HepG2 (cell line): ENCODE results near the gene SDC4. TPM values are rescaled to one million over a fixed set of nuclear protein-coding genes. Genes with fewer than 3 reads are reported as not detected.

ENCODE experiments used
- HMGXB3 ChIP-seq: sonication (generic); formaldehyde crosslinking; IDR thresholded peaks from 2 replicates; pipeline ENCODE4 v1.4.0; 2020; ENCODE audit warnings: missing genetic modification reagents, borderline replicate concordance
- HNF1A ChIP-seq, 2 experiments: sonication (generic) in 1 of 2; formaldehyde crosslinking in 1 of 2; IDR thresholded peaks; 2 replicates each; pipeline versions ENCODE4 v1.4.0 to v1.6.1; 2016 to 2020; ENCODE audit warnings: borderline replicate concordance in 1 of 2, low read depth in 1 of 2, mild to moderate bottlenecking in 1 of 2, missing genetic modification reagents in 1 of 2
- HOXD1 ChIP-seq: sonication (generic); formaldehyde crosslinking; IDR thresholded peaks from 2 replicates; pipeline ENCODE4 v1.5.0; 2020; ENCODE audit warnings: missing genetic modification reagents
- MIER3 ChIP-seq: IDR thresholded peaks from 2 replicates; pipeline ENCODE4 v1.6.1; 2016; ENCODE audit warnings: missing compliant biosample characterization, borderline replicate concordance
- MTF2 ChIP-seq: sonication (generic); formaldehyde crosslinking; IDR thresholded peaks from 2 replicates; pipeline ENCODE4 v1.5.0; 2020; ENCODE audit warnings: missing genetic modification reagents, borderline replicate concordance
- SAP130 ChIP-seq: IDR thresholded peaks from 2 replicates; pipeline ENCODE4 v1.6.1; 2016; ENCODE audit warnings: low read depth
- SKI ChIP-seq: fragments of 450-650 bp; IDR thresholded peaks from one replicate; pipeline ENCODE4 v1.6.1; 2018; ENCODE audit warnings: mild to moderate bottlenecking; ENCODE audit not compliant: partially characterized antibody
- SMARCE1 ChIP-seq: fragments of 450-650 bp; IDR thresholded peaks from 2 replicates; pipeline ENCODE4 v1.6.1; 2017; ENCODE audit warnings: borderline replicate concordance
- SMC3 ChIP-seq: IDR thresholded peaks from 2 replicates; pipeline ENCODE4 v1.6.1; 2011; ENCODE audit warnings: low read length, improper control_type of control experiment
- ZBTB7A ChIP-seq: sonication (generic); formaldehyde crosslinking; IDR thresholded peaks from 2 replicates; pipeline ENCODE4 v1.8.0; 2022; ENCODE audit warnings: mild to moderate bottlenecking, missing genetic modification reagents
- ZNF121 ChIP-seq: sonication (generic); formaldehyde crosslinking; IDR thresholded peaks from 2 replicates; pipeline ENCODE4 v1.5.0; 2020; ENCODE audit warnings: mild to moderate bottlenecking, missing genetic modification reagents
- polyA plus RNA-seq, 8 experiments: library from polyadenylated mRNA; depleted of rRNA in 3 of 8; stranded (reverse) in 7 of 8; unstranded in 1 of 8; fragments of >200 nt; fragmentation: Illumina TruSeq in 4 of 8; extraction: Trizol in 4 of 8; gene quantifications; 2 replicates each; pipeline versions ENCODE4 v1.2.1 to v1.2.3, GENCODE V29; 2011 to 2016; ENCODE audit warnings: low read depth in 4 of 8, missing spikeins in 1 of 8, mixed read lengths in 1 of 8; ENCODE audit not compliant: insufficient read depth in 1 of 8
- total RNA-seq, 5 experiments: library from RNA; depleted of rRNA; stranded (reverse); fragments of >200 nt; fragmentation: Illumina TruSeq; extraction: Trizol; gene quantifications; 2 replicates each; pipeline ENCODE4 v1.2.3, GENCODE V29; 2016; ENCODE audit warnings: low read depth in 1 of 5
- TF ChIP-seq, protein P1 (sequence below): fragments of 450-650 bp; IDR thresholded peaks from 2 replicates; pipeline ENCODE4 v1.6.1; 2016
- TF ChIP-seq, protein P2 (sequence below): sonication (generic); formaldehyde crosslinking; IDR thresholded peaks from 2 replicates; pipeline ENCODE4 v1.8.0; 2022; ENCODE audit warnings: missing genetic modification reagents, low read depth, mild to moderate bottlenecking, borderline replicate concordance
- TF ChIP-seq, protein P3 (sequence below): sonication (generic); formaldehyde crosslinking; IDR thresholded peaks from 2 replicates; pipeline ENCODE4 v1.4.0; 2020; ENCODE audit warnings: missing genetic modification reagents
- TF ChIP-seq, protein P4 (sequence below): sonication (generic); formaldehyde crosslinking; IDR thresholded peaks from 2 replicates; pipeline ENCODE4 v1.4.0; 2020; ENCODE audit warnings: missing genetic modification reagents, low read depth, mild to moderate bottlenecking, borderline replicate concordance

SDC4 gene
- total and polyA plus RNA-seq, 2 of the 13 experiments (the other 11 are each of a cell fraction or from before 2014, with no cell fraction given), result 49.0 to 65.1 TPM

GRCh38 chr20:45311589-45312211 is 36.5 kb downstream of the SDC4 start (continued):
- no peak for TF ChIP-seq HNF1A (IDR thresholded peaks at IDR 0.05; ENCODE audit: low read depth)
- no peak for TF ChIP-seq HNF1A (CRISPR knock-in tag; IDR thresholded peaks at IDR 0.05; ENCODE audit: borderline replicate concordance)
- TF ChIP-seq MTF2 (CRISPR knock-in tag), result no peak
- TF ChIP-seq, protein P1, sequence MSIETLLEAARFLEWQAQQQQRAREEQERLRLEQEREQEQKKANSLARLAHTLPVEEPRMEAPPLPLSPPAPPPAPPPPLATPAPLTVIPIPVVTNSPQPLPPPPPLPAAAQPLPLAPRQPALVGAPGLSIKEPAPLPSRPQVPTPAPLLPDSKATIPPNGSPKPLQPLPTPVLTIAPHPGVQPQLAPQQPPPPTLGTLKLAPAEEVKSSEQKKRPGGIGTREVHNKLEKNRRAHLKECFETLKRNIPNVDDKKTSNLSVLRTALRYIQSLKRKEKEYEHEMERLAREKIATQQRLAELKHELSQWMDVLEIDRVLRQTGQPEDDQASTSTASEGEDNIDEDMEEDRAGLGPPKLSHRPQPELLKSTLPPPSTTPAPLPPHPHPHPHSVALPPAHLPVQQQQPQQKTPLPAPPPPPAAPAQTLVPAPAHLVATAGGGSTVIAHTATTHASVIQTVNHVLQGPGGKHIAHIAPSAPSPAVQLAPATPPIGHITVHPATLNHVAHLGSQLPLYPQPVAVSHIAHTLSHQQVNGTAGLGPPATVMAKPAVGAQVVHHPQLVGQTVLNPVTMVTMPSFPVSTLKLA, result no peak
- TF ChIP-seq, protein P2, sequence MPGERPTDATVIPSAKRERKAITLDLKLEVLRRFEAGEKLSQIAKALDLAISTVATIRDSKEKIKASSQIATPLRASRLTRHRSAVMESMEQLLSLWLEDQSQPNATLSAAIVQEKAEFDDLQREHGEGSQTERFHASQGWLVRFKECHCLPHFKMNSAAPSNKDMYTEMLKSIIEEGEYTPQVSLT (CRISPR knock-in tag), result no peak
- 0 out of 2 replicates have a peak, but pooled peaks have one; percentile 33 for TF ChIP-seq HOXD1 (CRISPR knock-in tag)
- TF ChIP-seq ZBTB7A (CRISPR knock-in tag), result no peak
- TF ChIP-seq HMGXB3 (CRISPR knock-in tag), result no peak
- no peak for TF ChIP-seq SAP130 (CRISPR knock-in tag)
- peak; percentile 18; the same call in 1 of the 2 replicates for TF ChIP-seq SMC3
- TF ChIP-seq, protein P3, sequence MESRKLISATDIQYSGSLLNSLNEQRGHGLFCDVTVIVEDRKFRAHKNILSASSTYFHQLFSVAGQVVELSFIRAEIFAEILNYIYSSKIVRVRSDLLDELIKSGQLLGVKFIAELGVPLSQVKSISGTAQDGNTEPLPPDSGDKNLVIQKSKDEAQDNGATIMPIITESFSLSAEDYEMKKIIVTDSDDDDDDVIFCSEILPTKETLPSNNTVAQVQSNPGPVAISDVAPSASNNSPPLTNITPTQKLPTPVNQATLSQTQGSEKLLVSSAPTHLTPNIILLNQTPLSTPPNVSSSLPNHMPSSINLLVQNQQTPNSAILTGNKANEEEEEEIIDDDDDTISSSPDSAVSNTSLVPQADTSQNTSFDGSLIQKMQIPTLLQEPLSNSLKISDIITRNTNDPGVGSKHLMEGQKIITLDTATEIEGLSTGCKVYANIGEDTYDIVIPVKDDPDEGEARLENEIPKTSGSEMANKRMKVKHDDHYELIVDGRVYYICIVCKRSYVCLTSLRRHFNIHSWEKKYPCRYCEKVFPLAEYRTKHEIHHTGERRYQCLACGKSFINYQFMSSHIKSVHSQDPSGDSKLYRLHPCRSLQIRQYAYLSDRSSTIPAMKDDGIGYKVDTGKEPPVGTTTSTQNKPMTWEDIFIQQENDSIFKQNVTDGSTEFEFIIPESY (CRISPR knock-in tag), result peak; percentile 90
- TF ChIP-seq SKI, result no peak
- TF ChIP-seq ZNF121 (CRISPR knock-in tag), result peak; percentile 99
- TF ChIP-seq, protein P4, sequence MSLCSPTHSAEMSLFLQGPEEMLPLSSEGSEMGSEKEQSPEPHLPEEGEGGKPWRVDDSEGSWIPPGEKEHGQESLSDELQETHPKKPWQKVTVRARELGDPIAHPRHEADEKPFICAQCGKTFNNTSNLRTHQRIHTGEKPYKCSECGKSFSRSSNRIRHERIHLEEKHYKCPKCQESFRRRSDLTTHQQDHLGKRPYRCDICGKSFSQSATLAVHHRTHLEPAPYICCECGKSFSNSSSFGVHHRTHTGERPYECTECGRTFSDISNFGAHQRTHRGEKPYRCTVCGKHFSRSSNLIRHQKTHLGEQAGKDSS, result 0 out of 2 replicates have a peak, but pooled peaks have one; percentile 56
- no peak for TF ChIP-seq SMARCE1
- 0 out of 2 replicates have a peak, but pooled peaks have one; percentile 39 for TF ChIP-seq MIER3 (CRISPR knock-in tag)
